Neural cell (in vitro differentiated cells): ENCODE measurements around the gene WHAMM.

Source experiments
- EP300 ChIP-seq: fragments of 450-650 bp; conservative IDR thresholded peaks from 2 replicates; pipeline ENCODE4 v1.6.1; 2014; ENCODE audit warnings: antibody characterized with exemption, mild to moderate bottlenecking, moderate library complexity; ENCODE audit not compliant: poor library complexity, severe bottlenecking
- EZH2 ChIP-seq: fragments of 200-600, 300-800 bp; shearing (Covaris generic), sonication (generic); IDR thresholded peaks from 2 replicates; pipeline ENCODE4 v1.6.1; 2014; ENCODE audit warnings: antibody characterized with exemption, low read length, borderline replicate concordance, mild to moderate bottlenecking; ENCODE audit not compliant: insufficient read depth, poor library complexity, severe bottlenecking
- POLR2AphosphoS5 ChIP-seq: IDR thresholded peaks from 2 replicates; pipeline ENCODE4 v1.6.1; 2012
- TF ChIP-seq, protein P1 (sequence below): fragments of 450-650 bp; IDR thresholded peaks from 2 replicates; pipeline ENCODE4 v1.5.1; 2014; ENCODE audit warnings: antibody characterized with exemption, mild to moderate bottlenecking, moderate library complexity; ENCODE audit not compliant: poor library complexity, severe bottlenecking

DNA sequence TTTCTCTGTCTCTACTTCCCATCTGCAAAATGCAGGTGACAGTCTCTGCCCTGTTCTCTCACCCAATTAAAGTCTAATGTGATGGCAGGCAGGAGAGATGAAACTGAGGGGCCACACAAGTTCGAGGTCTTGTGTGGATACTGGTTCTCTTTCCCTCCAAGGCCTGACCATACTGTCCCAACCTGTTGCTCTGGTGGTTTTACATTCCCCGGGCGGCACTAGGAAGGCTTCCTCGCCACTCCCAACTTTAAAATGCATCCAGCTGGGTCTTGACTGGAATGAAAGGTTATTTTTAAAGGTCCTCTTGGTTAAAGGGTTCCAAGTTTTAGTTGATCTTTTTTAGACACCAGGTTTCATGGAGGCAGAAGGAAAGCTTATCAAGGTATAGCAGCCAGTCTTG, 37.2 kb downstream of the WHAMM start:
- TF ChIP-seq, protein P1, sequence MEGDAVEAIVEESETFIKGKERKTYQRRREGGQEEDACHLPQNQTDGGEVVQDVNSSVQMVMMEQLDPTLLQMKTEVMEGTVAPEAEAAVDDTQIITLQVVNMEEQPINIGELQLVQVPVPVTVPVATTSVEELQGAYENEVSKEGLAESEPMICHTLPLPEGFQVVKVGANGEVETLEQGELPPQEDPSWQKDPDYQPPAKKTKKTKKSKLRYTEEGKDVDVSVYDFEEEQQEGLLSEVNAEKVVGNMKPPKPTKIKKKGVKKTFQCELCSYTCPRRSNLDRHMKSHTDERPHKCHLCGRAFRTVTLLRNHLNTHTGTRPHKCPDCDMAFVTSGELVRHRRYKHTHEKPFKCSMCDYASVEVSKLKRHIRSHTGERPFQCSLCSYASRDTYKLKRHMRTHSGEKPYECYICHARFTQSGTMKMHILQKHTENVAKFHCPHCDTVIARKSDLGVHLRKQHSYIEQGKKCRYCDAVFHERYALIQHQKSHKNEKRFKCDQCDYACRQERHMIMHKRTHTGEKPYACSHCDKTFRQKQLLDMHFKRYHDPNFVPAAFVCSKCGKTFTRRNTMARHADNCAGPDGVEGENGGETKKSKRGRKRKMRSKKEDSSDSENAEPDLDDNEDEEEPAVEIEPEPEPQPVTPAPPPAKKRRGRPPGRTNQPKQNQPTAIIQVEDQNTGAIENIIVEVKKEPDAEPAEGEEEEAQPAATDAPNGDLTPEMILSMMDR = no peak
- TF ChIP-seq POLR2AphosphoS5 (no peak), EZH2 (no peak), EP300 (no peak)
